ENCODE results near the gene ZBTB16. TPM values are rescaled to one million over a fixed set of nuclear protein-coding genes. Genes with fewer than 3 reads are reported as not detected.

Gene ZBTB16
- total and polyA plus RNA-seq, 4 donors = 32.9 to 283 (median 74.5) TPM

GRCh38 chr11:114226356-114226755 lies 166.8 kb downstream of the ZBTB16 start:
- H3K36me3 ChIP-seq (ENCODE audit: control insufficient read depth in 1 of 2, insufficient read depth in 2 of 2, low read length in 1 of 2) = peaks cover 0 to 7% of the 10 kb centered on the region in 2 donors
- H3K9me3 ChIP-seq (ENCODE audit: control insufficient read depth, low read length) = no peaks in the 10 kb centered on the region
- DNase-seq (no peak), ATAC-seq (ENCODE audit: low FRiP score) (no peak)
- no peak overlapping the region for H3K4me3 ChIP-seq (ENCODE audit: low read length in 2 of 2)
- intact Hi-C loops (cut with DNase I) = no loop called here
- H3K27ac ChIP-seq (ENCODE audit: low read depth in 1 of 2, low read length in 2 of 2) = no peak overlapping the region
- H3K4me1 ChIP-seq (ENCODE audit: control insufficient read depth in 1 of 2, insufficient read depth in 2 of 2, low read length in 2 of 2) = peaks cover 0 to 7% of the 10 kb centered on the region in 2 donors
- H3K27me3 ChIP-seq (ENCODE audit: control insufficient read depth in 1 of 2, insufficient read depth in 2 of 2, low read length in 1 of 2) = no peaks in the 10 kb centered on the region
- 76 to 77% methylated on average over 5 of the region's 5 CpGs for WGBS, 2 donors

DNA sequence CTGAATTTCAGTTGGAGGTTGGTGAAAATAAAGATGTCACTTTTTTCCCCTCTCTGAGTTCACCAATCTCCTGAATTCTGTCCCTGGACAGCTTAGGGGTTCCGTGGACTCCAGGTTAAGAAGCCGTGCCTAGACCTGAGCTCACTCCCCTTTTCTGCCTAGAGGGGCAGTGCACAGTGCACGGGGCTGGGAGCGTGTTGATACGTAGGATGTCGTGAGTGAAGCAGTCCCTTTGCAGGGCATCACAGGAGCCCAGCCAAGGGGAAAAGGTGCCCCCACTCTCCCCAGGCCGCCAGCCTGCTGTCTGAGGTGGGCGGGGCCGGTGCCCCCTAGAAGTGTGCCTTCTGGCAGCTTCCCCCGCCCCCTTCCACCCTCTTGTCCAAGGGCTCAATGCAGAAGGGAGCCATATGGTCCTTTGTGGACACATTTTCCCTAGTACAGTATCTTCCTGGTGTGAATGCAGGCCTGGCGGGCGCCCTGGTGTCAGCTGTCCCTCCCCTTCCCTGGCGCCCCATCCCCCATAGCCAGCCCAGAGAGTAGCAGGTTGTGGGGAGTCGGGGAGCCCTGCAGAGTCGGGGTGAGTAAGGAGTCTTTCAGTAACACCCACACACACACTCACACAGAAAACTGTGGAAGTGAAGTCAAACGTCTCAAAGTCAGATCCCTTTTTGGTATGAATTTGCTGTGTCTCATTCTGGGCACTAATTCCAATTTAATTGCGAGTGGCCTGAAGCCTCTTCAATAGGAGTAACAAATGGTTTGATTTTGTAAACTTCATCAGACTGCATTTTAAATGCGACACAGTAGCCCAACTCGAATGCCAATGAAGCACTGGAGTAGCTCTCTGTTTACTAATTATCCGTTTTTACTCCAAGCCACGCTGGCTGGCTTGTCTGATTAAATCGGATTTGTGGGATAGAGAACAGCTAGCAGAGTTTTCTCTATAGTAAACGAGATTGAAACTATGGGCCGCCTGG lies 169.2 kb downstream of the ZBTB16 start:
- Histone ChIP-seq H3K4me3 (ENCODE audit: low read length in 2 of 2) (no peak overlapping the region), H3K36me3 (ENCODE audit: control insufficient read depth in 1 of 2, insufficient read depth in 2 of 2, low read length in 1 of 2) (peaks cover 0 to 7% of the 10 kb centered on the region in 2 donors), H3K27me3 (ENCODE audit: control insufficient read depth in 1 of 2, insufficient read depth in 2 of 2, low read length in 1 of 2) (no peaks in the 10 kb centered on the region), H3K27ac (ENCODE audit: low read depth in 1 of 2, low read length in 2 of 2) (no peak overlapping the region), H3K4me1 (ENCODE audit: control insufficient read depth in 1 of 2, insufficient read depth in 2 of 2, low read length in 2 of 2) (peaks cover 0 to 7% of the 10 kb centered on the region in 2 donors), H3K9me3 (ENCODE audit: control insufficient read depth, low read length) (no peaks in the 10 kb centered on the region)
- DNase-seq = no peak
- 61 to 66% methylated on average over 23 to 24 of the region's 24 CpGs for WGBS, 2 donors
- ATAC-seq (ENCODE audit: low FRiP score) = no peak
- intact Hi-C loops (cut with DNase I) = no loop called here

- DNase-seq (no peak), ATAC-seq (ENCODE audit: low FRiP score) (no peak)
- Histone ChIP-seq H3K4me3 (ENCODE audit: low read length in 2 of 2) (no peak overlapping the region), H3K4me1 (ENCODE audit: control insufficient read depth in 1 of 2, insufficient read depth in 2 of 2, low read length in 2 of 2) (peaks cover 0 to 7% of the 10 kb centered on the region in 2 donors), H3K9me3 (ENCODE audit: control insufficient read depth, low read length) (no peaks in the 10 kb centered on the region), H3K27ac (ENCODE audit: low read depth in 1 of 2, low read length in 2 of 2) (no peak overlapping the region), H3K27me3 (ENCODE audit: control insufficient read depth in 1 of 2, insufficient read depth in 2 of 2, low read length in 1 of 2) (no peaks in the 10 kb centered on the region), H3K36me3 (ENCODE audit: control insufficient read depth in 1 of 2, insufficient read depth in 2 of 2, low read length in 1 of 2) (peaks cover 0 to 7% of the 10 kb centered on the region in 2 donors)
- intact Hi-C loops (cut with DNase I) = no loop called here
- WGBS, 2 donors = 78 to 83% methylated on average over 15 of the region's 15 CpGs
These were observed 170.7 kb downstream of the ZBTB16 start for GRCh38 chr11:114230031-114230704.

- no peaks in the 10 kb centered on the region for H3K36me3 ChIP-seq (ENCODE audit: control insufficient read depth in 1 of 2, insufficient read depth in 2 of 2, low read length in 1 of 2)
- ATAC-seq (ENCODE audit: low FRiP score) = no peak
These were observed 173.0 kb downstream of the ZBTB16 start for GRCh38 chr11:114232400-114233059.

GRCh38 chr11:114233755-114234154 lies 174.2 kb downstream of the ZBTB16 start:
- Histone ChIP-seq H3K4me3 (ENCODE audit: low read length in 2 of 2) (no peak overlapping the region), H3K4me1 (ENCODE audit: control insufficient read depth in 1 of 2, insufficient read depth in 2 of 2, low read length in 2 of 2) (peaks cover 0 to 3% of the 10 kb centered on the region in 2 donors), H3K9me3 (ENCODE audit: control insufficient read depth, low read length) (no peaks in the 10 kb centered on the region), H3K36me3 (ENCODE audit: control insufficient read depth in 1 of 2, insufficient read depth in 2 of 2, low read length in 1 of 2) (no peaks in the 10 kb centered on the region), H3K27me3 (ENCODE audit: control insufficient read depth in 1 of 2, insufficient read depth in 2 of 2, low read length in 1 of 2) (no peaks in the 10 kb centered on the region), H3K27ac (ENCODE audit: low read depth in 1 of 2, low read length in 2 of 2) (no peak overlapping the region)
- no peak for ATAC-seq (ENCODE audit: low FRiP score)
- intact Hi-C loops (cut with DNase I) = no loop called here
- no peak for DNase-seq
- WGBS, 2 donors = 67 to 75% methylated on average over 6 of the region's 6 CpGs

More at GRCh38 chr11:114232400-114233059, 173.0 kb downstream of the ZBTB16 start:
- intact Hi-C loops (cut with DNase I) = no loop called here
- no peak overlapping the region for H3K27ac ChIP-seq (ENCODE audit: low read depth in 1 of 2, low read length in 2 of 2)
- H3K4me1 ChIP-seq (ENCODE audit: control insufficient read depth in 1 of 2, insufficient read depth in 2 of 2, low read length in 2 of 2) = peaks cover 0 to 6% of the 10 kb centered on the region in 2 donors
- H3K4me3 ChIP-seq (ENCODE audit: low read length in 2 of 2) = no peak overlapping the region
- no peaks in the 10 kb centered on the region for H3K27me3 ChIP-seq (ENCODE audit: control insufficient read depth in 1 of 2, insufficient read depth in 2 of 2, low read length in 1 of 2)
- WGBS, 2 donors = 78 to 81% methylated on average over 18 of the region's 18 CpGs
- H3K9me3 ChIP-seq (ENCODE audit: control insufficient read depth, low read length) = no peaks in the 10 kb centered on the region
- no peak for DNase-seq

- Histone ChIP-seq H3K27ac (ENCODE audit: low read depth in 1 of 2, low read length in 2 of 2) (no peak overlapping the region), H3K9me3 (ENCODE audit: control insufficient read depth, low read length) (no peaks in the 10 kb centered on the region), H3K4me3 (ENCODE audit: low read length in 2 of 2) (no peak overlapping the region), H3K4me1 (ENCODE audit: control insufficient read depth in 1 of 2, insufficient read depth in 2 of 2, low read length in 2 of 2) (peaks cover 0 to 3% of the 10 kb centered on the region in 2 donors), H3K36me3 (ENCODE audit: control insufficient read depth in 1 of 2, insufficient read depth in 2 of 2, low read length in 1 of 2) (peaks cover 0 to under 1% of the 10 kb centered on the region in 2 donors), H3K27me3 (ENCODE audit: control insufficient read depth in 1 of 2, insufficient read depth in 2 of 2, low read length in 1 of 2) (no peaks in the 10 kb centered on the region)
- DNase-seq = no peak
- ATAC-seq (ENCODE audit: low FRiP score) = no peak
- 29 to 32% methylated on average over 3 of the region's 3 CpGs for WGBS, 2 donors
- intact Hi-C loops (cut with DNase I) = no loop called here
These were observed 177.3 kb downstream of the ZBTB16 start for GRCh38 chr11:114236829-114237228.

GRCh38 chr11:114237321-114238280 lies 178.1 kb downstream of the ZBTB16 start:
- ATAC-seq (ENCODE audit: low FRiP score) (no peak), DNase-seq (no peak)
- peaks cover 0 to 3% of the 10 kb centered on the region in 2 donors for H3K4me1 ChIP-seq (ENCODE audit: control insufficient read depth in 1 of 2, insufficient read depth in 2 of 2, low read length in 2 of 2)
- H3K27me3 ChIP-seq (ENCODE audit: control insufficient read depth in 1 of 2, insufficient read depth in 2 of 2, low read length in 1 of 2) = no peaks in the 10 kb centered on the region
- no peaks in the 10 kb centered on the region for H3K9me3 ChIP-seq (ENCODE audit: control insufficient read depth, low read length)
- H3K4me3 ChIP-seq (ENCODE audit: low read length in 2 of 2) = no peak overlapping the region
- intact Hi-C loops (cut with DNase I) = no loop called here
- WGBS, 2 donors = 86 to 88% methylated on average over 16 of the region's 16 CpGs
- H3K27ac ChIP-seq (ENCODE audit: low read depth in 1 of 2, low read length in 2 of 2) = no peak overlapping the region
- H3K36me3 ChIP-seq (ENCODE audit: control insufficient read depth in 1 of 2, insufficient read depth in 2 of 2, low read length in 1 of 2) = peaks cover 0 to 6% of the 10 kb centered on the region in 2 donors

Data from aorta (tissue), 5 donors.